Esophagus squamous epithelium (tissue), 4 donors: Measurements from ENCODE around the gene NQO2.
"Not testable (repeated sequence)": the region's sequence is repeated elsewhere in the genome, so short reads cannot be mapped to it uniquely, and the experiment has no call there.

Source experiments
- POLR2A ChIP-seq, 4 donors: fragments of 450-650 bp; IDR thresholded peaks; one replicate each; pipeline ENCODE4 v1.6.1; 2017; ENCODE audit warnings: antibody characterized with exemption in 4 of 4, mild to moderate bottlenecking in 4 of 4, moderate library complexity in 3 of 4
- TF ChIP-seq, protein P1 (sequence below), 6 experiments: fragments of 450-650 bp in 4 of 6; fragments of 200-600 bp in 2 of 6; sonication (generic) in 2 of 6; IDR thresholded peaks; one replicate each; pipeline ENCODE4 v1.5.1; 2016 to 2019; ENCODE audit warnings: antibody characterized with exemption in 6 of 6, mild to moderate bottlenecking in 4 of 6, moderate library complexity in 4 of 6

DNA sequence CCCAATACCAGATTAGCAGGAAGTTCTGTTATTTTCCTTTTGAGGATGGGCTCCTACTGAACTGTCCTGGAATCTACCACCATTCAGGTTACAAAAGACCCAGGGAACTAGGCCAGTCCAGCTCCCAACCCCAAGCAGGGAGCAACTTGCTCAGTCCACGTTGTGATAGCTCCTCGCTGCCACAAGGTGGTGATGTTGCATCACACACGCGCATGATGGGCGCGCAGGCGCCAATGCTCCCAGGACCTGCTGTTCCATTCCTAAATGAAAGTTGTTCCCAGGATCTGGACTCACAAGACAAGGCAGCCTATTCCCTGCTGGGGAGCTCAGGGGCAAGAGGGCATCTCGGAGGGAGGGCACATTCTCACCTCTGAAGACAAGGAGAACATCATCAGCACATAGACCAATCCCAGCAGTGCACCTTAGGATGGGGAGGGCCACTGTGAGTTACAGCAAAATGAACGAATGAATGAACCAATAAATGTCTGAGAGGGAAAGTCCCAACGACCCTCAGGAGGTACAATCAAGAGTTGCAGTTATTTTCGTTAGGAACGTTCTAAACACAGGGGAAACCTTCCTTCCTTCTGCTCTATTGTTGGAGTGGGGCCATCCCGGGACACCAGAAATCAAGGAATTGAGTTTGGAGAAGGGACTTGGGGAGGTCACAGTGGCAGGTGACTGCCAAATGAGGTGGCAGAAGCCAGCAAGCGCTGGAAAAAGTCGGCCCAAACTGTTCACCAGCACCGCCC is 1.3 kb upstream of the NQO2 start:
- TF ChIP-seq, protein P1, sequence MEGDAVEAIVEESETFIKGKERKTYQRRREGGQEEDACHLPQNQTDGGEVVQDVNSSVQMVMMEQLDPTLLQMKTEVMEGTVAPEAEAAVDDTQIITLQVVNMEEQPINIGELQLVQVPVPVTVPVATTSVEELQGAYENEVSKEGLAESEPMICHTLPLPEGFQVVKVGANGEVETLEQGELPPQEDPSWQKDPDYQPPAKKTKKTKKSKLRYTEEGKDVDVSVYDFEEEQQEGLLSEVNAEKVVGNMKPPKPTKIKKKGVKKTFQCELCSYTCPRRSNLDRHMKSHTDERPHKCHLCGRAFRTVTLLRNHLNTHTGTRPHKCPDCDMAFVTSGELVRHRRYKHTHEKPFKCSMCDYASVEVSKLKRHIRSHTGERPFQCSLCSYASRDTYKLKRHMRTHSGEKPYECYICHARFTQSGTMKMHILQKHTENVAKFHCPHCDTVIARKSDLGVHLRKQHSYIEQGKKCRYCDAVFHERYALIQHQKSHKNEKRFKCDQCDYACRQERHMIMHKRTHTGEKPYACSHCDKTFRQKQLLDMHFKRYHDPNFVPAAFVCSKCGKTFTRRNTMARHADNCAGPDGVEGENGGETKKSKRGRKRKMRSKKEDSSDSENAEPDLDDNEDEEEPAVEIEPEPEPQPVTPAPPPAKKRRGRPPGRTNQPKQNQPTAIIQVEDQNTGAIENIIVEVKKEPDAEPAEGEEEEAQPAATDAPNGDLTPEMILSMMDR (IDR thresholded peaks at IDR 0.05): peak; percentile 38 to 83 (median 77)
- TF ChIP-seq POLR2A (IDR thresholded peaks at IDR 0.05): not testable (repeated sequence)
